Stimulated activated CD4-positive, alpha-beta T cell treated with anti-CD3 and anti-CD28 coated beads, TNF-alpha, amount 100 ng/mL, for 48 hours (primary cell): ENCODE results near the gene SCUBE1.

Experiments
- DNase-seq, 3 donors: peaks; one replicate each; pipeline ENCODE4 v3.0.0-alpha.2; 2020; ENCODE audit warnings: low read depth in 3 of 3

SCUBE1 gene

DNA sequence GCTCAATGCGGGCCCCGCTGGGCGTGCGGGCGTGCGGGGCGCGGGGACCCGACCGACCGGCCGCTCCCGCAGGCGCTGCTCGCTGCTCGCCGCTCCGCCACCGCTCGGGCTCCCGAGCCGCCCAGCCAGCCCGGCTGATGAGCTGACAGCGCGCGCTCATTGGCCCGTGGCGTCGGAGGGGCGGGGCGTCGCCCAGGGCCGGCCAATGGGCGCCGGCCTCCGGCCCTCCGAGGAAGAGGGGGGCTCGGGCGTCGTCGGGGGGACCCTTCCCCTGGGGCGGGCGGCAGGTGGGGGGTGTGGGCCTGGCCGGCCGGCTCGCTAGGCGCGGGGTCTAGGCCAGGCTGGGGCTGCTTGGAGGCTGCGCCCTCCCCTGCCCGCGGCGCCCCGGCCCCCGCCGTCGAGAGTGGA, at the start of gene SCUBE1:
TSS of gene SCUBE1 (minus strand) at position 111 of the 408 bp plus-strand sequence. CDS start 111 bp downstream, outside the sequence.
- DNase-seq, result peak; percentile 5 to 50 (median 12)

DNA sequence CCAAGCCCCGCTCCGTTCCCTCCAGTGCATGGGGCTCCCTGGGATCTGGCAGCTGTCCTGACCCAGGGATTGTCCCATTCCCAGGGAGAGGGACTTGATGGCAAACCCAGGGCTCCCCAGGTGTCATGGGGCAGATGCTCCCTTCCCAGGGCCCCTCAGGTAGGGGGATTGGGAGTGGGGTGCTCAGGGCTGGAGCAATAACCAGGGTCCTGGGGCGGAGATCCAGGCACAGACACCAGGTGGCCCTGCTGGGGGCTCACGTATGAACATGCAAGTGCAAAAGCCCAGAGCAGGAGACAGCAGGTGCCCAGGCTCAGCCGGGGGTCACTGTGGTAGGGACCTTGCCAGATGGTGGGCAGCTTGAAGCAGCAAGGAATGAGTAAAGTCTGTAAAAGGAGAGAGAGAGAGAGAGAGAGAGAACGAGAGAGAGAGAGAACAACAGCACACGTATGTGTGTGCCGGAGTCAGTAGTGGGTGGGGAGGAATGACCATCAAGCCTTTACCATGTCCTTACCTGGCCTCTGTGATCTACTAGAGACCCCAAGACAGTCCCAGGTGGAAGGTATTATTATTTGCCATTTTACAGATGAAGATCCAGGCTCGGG, 49.3 kb upstream of the SCUBE1 start:
- no peak for DNase-seq

GRCh38 chr22:43391306-43391705, 48.1 kb upstream of the SCUBE1 start:
- DNase-seq, result no peak

DNA sequence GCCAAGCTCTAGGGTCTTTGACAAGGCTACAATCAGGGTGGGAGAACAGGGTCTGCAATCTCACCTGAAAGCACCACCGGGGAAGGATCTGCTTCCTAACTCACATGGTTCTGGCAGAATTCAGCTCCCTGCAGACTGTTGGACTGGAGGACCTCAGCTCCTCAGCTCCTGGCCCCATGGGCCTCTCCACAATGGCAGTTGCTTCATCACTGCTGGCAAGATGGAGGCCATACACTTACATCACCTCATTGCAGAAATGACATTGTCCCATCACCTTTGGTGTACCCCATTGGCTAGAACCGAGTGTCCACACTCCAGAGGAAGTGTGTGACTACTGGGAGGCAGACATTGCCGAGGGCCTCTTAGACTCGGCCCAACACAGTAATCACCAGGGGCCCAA, 47.7 kb upstream of the SCUBE1 start:
- no peak for DNase-seq

DNA sequence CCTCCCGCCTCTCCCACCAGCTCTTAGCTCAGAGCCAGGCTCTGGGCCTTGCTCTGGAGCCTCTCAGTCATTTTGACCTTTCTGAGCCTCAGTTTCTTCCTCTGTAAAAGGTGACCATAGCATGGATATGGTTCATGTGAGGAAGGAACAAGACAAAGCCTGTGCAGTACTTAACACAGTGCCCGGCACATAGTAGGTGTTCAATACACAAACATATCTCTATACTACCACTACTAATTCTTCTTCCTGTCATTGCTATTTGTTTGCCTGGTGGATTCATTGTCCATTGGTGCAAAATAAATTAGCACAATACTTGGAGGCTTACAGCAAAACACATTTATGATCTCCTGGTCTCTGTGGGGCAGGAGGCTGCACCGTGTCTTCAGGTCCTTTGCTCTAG, 47.0 kb upstream of the SCUBE1 start:
- DNase-seq, result no peak

DNA sequence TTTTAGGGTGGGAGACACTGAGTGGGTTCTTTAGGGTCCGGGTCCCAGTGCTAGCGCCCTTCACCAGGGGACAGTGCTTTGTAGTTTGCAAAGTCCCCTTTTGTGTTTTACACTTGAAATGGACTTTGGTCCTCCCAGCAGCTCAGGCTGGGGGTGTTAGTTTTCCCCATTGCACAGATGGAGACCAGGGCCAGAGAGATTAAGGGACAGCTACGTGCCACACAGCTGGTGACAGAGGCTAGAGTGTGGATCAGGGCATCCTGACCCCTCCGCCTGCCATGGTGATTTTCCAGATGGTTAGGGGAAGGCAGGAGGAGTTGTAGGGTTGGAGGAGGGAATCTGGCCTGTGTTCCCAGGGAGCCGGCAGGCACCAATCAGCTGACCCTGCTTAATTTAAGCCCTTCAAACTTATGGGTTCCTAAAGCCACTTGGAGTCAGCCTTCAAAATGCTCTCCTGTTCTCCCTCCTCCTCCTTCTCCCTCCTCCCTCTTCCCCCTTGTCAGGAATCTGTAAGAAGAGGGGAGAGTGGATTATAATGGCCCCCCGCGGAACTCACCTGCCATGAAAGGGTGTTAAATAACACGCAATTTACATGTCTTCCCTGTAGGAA, 46.2 kb upstream of the SCUBE1 start:
- DNase-seq, result no peak

DNA sequence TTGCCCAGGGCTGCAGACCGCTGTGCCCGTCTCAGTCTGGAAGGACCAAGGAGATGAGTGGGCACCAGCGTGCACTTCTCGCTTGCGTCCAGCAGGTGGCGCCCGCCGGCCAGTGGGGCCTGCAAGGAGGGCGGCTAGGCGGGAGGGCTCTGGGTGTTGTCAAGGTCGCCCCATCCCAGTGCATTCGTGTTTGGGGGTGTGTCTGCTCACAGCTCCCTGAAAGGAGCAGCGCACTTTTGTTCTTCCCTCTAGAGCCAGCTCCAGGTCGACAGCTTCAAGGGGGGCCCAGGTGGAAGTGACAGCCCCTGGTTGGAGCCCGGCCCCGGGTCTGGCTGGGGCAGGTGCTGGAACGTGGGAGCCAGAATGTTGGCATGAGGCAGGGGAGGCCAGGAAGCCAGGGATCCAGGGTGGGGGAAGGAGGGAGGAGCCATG, 45.3 kb upstream of the SCUBE1 start:
- DNase-seq, result peak; percentile 57 to 64 (median 62)

DNA sequence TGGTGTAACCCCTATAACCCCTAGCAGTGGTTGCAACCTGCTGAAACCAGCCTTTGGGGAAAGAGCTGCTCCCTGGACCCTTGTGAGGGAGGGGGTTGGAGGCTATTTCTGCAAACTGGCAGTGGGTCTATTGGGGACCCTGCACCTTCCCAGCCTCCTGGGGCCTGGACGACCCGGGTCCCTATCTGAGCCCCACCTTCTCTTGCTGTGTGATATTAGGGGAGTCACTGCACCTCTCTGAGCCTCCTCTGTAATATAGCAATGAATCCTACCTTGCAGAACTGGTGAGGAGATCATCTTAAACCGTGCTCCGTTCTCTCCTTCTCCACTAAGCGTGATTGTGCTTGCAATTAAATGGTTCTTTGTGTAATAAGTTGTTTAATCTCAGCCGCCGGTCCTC, 44.6 kb upstream of the SCUBE1 start:
- DNase-seq, result no peak

DNA sequence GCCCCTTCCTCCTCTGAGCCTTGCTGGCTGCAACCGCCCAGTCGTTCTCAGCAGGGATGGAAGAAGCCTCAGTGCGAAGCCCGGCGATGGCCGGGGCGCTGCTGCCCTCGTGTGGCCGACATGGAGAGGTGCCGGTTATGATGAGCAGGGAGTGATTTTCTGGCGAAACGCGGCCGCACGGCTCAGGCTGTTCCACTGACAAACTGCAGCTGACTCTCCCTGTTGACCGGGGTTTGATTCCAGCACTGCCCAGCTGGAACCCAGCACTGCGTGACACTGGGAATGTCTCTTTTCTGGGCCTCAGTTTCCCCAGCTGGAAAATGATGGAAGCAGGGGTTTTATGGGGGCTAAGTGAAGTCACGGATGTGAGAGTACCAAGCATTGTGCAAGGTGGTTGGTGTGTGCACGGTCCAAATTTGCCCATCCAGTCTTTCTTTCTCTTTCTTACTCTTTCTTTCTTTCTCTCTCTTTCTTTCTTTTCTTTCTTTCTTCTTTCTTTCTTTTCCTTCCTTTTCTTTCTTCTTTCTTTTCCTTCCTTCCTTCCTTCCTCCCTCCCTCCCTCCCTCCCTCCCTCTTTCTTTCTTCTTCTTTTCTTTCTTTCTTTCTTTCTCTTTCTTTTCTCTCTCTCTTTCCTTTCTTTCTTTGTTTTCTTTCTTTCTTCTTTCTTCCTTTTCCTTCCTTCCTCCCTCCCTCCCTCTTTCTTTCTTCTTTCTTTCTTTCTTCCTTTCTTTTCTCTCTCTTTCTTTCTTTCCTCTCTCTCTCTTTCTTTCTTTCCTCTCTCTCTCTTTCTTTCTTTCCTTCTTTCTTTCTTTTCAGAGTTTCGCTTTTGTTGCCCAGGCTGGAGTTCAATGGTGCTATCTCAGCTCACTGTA, 42.8 kb upstream of the SCUBE1 start:
- peak; percentile 51 to 63 (median 57) for DNase-seq

- DNase-seq, result no peak
Observed at GRCh38 chr22:43384863-43385262, 41.7 kb upstream of the SCUBE1 start.

DNA sequence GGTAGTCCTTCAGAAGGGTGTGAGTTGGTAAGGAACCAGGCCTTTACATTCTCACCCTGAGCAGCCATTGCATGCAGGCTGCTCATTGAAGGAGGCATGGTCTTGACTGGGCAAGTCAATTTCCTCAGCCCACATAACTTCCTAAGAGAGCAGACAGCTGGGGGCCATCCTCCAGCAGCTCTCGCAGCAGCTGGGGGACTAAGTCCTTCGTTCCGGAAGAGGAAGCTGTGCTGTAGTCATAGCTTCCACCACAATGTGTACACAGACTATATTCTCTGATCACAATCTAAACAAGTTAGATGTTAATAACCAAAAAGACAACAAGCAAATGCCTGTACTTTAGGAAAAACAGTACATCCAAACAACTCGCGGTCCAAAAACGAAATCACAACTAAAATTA, 38.5 kb upstream of the SCUBE1 start:
- DNase-seq, result no peak

DNA sequence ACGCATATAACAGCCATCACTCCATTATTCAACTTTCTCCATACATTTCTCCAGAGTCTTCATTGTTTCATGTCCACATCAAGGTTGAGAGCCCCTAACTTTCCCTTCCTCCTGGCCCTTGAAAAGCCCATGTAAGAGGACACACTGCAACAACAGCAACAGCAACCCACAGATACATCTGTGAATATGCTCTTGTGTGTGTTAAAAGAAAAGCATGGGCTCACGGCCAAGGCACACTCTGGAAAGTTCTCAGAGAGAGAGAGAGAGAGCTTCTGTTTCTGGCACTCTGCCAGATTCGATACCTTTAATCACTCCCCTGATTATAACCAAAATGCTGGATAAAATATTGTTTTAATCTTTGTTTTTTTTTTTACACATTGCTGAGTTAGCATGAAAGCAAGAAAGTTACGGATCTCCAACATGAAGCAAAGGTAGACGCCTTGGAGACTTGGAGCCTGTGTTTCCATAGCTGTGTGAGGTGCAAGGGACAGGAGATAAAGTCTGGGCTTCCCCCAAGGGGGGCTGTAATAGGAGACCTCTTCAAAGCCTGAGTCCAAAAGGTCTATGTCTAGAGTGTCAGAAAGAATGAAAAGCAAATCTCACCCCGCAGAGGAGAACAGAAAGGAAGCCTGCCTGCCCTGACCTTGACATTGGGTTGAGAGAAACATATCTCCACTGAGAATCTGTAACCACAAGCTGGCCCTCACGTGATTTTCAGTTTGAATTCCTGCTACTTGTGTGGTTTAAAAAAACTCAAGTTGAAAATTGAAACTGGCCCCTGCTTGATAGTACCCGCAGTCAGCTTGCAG, 34.9 kb upstream of the SCUBE1 start:
- no peak for DNase-seq

DNA sequence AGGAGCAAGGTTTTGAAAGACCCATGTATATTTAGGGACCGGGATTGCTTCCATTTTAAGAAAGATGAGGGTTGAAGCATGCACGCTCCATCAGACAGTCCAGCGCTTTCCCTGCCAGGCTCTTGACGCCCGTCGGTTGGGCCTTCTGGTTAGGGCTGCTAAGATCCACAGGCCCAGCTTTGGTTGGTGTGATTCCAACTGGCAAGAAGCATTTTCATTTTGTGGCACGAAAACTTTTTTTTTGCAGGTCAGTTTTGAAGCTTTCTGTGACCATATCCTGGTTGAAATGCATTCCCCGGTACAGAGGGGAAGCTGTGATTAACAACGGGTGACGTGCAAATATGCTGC, 34.4 kb upstream of the SCUBE1 start:
- no peak for DNase-seq

DNA sequence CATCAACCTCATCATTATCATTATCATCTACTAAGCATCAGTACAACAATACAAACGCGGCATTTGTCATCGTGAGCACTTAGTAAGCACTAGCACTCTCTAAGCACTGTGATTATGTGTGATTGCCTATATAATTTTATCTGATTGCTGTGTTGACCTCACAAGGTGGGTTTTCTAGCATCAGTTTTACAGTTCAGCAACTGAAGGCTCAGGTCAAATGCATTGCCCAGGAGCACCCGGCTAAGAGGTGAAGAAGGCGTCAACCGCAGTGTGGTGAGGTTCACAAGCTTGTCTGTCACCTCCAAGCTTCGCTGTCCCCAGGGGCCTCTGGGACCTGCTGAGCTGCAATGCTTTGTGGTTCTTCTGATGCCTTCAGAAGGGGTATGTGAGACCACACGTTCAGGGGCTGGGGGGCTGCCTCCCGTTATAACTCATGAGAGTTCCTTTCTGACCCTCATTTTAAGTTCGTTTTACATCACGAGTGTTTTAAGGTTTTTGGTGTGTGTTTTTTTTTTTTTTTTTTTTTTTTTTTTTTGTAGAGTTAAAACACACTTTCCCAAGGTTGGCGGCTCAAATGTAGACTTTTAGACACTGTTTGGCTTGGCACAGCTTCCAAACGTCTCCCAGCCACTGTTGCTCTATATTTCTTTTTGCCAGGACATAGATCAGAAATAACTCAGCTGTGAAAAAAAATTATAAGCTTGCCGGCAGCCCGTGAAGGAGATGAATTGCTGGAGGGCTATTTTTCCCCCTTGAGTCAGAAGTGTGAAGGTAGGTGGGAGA, 33.8 kb upstream of the SCUBE1 start:
- DNase-seq, result no peak

GRCh38 chr22:43375951-43376455, 32.8 kb upstream of the SCUBE1 start:
- no peak for DNase-seq

DNA sequence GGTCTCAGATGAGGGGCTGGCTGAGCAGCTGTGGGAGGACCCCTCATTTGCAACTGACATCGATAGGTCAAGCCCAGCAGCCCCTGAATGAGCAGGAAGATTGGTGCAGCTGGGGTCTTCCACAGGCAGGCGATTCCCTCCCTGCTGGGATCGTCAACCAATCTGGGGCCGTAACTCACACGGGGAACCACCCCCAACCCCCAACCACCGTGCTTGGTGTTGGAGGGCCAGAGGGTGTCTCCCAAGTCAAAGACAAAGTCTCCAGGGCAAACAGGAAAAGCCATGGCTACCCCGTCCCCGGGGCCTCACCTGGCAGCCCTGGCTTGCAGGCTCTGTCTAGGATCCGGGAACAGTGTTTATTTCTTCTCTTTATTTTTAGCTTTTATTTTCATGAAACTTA, 26.9 kb upstream of the SCUBE1 start:
- DNase-seq, result no peak

DNA sequence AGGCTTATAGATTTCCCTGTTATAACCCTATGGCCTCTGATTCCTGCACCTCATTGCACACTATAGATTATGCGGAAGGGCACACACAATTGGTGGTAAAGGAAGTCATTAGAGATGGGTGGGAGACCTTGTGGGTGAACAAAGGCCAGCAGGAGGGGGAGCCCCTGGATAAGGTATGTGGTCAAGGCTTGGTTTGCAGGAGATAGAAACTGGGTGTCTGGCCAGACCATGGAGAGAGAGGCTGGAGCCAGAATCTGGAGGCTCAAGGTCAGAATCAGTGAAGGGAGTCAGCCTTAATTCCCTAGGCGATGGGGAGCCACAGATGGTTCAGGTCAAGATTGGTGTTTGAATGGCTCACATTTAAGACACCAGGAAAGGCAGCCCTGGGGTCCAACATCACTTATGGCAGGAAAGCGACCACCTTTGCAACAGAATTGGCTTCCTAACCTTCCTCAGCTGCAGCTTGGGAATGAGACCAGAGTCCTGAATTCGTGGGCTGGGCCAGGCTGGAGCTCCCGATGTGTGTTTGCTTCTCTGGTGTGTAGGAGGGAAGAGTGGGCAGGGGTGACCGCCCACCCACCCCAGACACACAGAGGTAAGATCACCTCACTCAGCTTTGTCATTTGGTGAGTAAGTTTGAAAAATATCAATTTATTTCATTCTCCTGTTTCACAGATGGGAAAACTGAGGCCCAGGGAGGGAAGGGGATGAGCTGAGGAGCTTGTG, 22.7 kb upstream of the SCUBE1 start:
- no peak for DNase-seq

- DNase-seq, result no peak
Observed at GRCh38 chr22:43364169-43364435, 20.9 kb upstream of the SCUBE1 start.

DNA sequence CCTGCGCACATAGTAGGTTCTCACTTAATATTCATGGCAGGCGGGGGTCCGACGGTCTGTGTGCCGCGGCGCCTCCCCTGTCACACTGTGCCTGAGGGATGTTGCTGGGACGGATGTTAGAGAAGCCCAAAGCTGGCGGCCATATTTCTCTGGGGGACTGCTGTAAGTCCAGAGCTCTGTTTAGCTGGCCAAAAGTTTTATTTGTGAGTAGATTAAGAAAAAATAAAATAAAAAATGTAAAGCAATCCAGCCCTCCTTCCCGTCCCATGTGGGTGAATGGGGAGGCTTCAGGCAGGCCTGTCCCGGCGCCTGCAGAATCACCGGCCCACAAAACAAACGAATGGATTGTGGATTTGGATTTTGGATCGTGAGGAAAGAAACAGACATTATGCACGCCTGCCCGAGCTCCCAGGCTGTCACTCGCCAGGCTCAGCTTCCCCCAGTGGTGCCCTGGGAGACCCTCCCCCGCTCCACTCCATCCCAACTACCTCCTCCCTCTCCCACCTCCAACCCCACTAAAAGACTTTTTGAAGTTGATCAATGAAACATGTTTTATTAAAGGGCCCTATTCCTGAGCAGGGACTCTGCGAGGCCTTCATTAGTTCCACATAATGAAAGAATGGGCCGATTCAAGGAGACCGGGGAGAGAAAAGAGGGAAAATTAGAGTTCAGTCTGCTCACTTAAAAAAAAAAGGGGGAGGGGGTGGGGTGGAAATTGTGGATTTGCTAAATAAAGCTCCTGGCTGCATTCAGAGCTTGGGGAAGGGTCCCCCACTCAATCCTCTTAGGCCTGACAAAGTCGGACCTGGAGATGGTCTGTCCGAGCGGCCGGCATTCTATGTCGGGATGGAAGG, 20.4 kb upstream of the SCUBE1 start:
- DNase-seq, result no peak

DNA sequence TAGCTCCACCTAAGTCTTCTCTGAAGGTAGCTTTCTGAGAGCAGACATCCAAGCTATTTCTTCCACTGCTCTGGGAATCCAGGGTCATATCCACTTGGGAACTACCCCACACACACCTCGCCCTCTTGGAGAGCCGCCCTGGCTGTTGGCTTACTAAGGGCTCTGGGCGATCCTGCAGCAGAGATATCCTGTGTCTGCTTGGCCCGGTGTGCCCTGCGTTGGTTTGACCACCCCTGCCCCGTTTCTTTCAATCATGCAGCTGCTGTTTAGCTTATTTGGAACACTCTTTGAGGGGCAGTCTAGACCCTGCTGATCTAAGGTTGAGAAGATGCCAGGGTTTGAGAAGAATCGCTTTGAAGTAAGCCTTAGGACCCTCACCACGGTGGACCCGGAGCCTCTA, 17.4 kb upstream of the SCUBE1 start:
- no peak for DNase-seq
